Endothelial cell (in vitro differentiated cells): ENCODE measurements around the gene UBL4A. TPM values are rescaled to one million over a fixed set of nuclear protein-coding genes. Genes with fewer than 3 reads are reported as not detected.

Experiments
- DNase-seq: peaks from one replicate; pipeline ENCODE4 v3.0.0; 2021; ENCODE audit warnings: low spot score
- H3K27ac Mint-ChIP-seq: one replicate; pipeline ENCODE4 v1.8.0; 2021; ENCODE audit warnings: mixed read lengths, inconsistent platforms; ENCODE audit not compliant: unreplicated experiment
- H3K27me3 Mint-ChIP-seq: one replicate; pipeline ENCODE4 v1.8.0; 2021; ENCODE audit warnings: mild to moderate bottlenecking, moderate library complexity, mixed read lengths, inconsistent platforms; ENCODE audit not compliant: unreplicated experiment
- H3K36me3 Mint-ChIP-seq: one replicate; pipeline ENCODE4 v1.8.0; 2021; ENCODE audit warnings: mild to moderate bottlenecking, low read depth, mixed read lengths, inconsistent platforms; ENCODE audit not compliant: unreplicated experiment
- H3K4me1 Mint-ChIP-seq: one replicate; pipeline ENCODE4 v1.8.0; 2021; ENCODE audit warnings: mild to moderate bottlenecking, mixed read lengths, inconsistent platforms; ENCODE audit not compliant: unreplicated experiment
- H3K4me3 Mint-ChIP-seq: one replicate; pipeline ENCODE4 v1.8.0; 2021; ENCODE audit warnings: mild to moderate bottlenecking, mixed read lengths, inconsistent platforms; ENCODE audit not compliant: unreplicated experiment
- H3K9me3 Mint-ChIP-seq: one replicate; pipeline ENCODE4 v1.8.0; 2021; ENCODE audit warnings: mixed read lengths, inconsistent platforms; ENCODE audit not compliant: unreplicated experiment
- CTCF ChIP-seq: fragments of 200-600 bp; sonication (generic); IDR thresholded peaks from one replicate; pipeline ENCODE4 v1.5.0; 2021; ENCODE audit warnings: antibody characterized with exemption; ENCODE audit not compliant: unreplicated experiment
- total RNA-seq: library from RNA; stranded (reverse); fragmentation: NEBNext Ultra II Directional; extraction: Animal tissue kit (Norgen Biotek cat#: 25700); gene quantifications from one replicate; pipeline ENCODE4 v1.2.1, GENCODE V29; 2021; ENCODE audit not compliant: unreplicated experiment

The UBL4A gene
- total RNA-seq, 1 donor from 2014 or later, result 16.8 TPM

- H3K27me3 Mint-ChIP-seq, result peaks cover 2% of the 10 kb centered on the region
- H3K36me3 Mint-ChIP-seq, result peaks cover 9% of the 10 kb centered on the region
- H3K4me1 Mint-ChIP-seq, result peaks cover 3% of the 10 kb centered on the region
- peak within 1 kb of the TSS; percentile 95 for H3K4me3 Mint-ChIP-seq
- DNase-seq, result peak; percentile 50
- no peak for TF ChIP-seq CTCF
- peak within 1 kb of the TSS; percentile 70 for H3K27ac Mint-ChIP-seq
- H3K9me3 Mint-ChIP-seq, result no peaks in the 10 kb centered on the region
These were observed 28.1 kb downstream of the UBL4A start, which contains the start of gene PLXNA3 for GRCh38 chrX:154458116-154458953. TSS of gene PLXNA3 (plus strand) at chrX:154458281. CDS start at chrX:154460184, 1,903 bp downstream.

- peaks cover 4% of the 10 kb centered on the region for H3K36me3 Mint-ChIP-seq
- no peaks in the 10 kb centered on the region for H3K9me3 Mint-ChIP-seq
- no peak for DNase-seq
- peak overlapping the region; percentile 70 for H3K27ac Mint-ChIP-seq
- TF ChIP-seq CTCF, result no peak
- peaks cover 3% of the 10 kb centered on the region for H3K4me1 Mint-ChIP-seq
- peak overlapping the region; percentile 95 for H3K4me3 Mint-ChIP-seq
- peaks cover 2% of the 10 kb centered on the region for H3K27me3 Mint-ChIP-seq
These were observed 28.8 kb downstream of the UBL4A start for GRCh38 chrX:154457491-154458115.

GRCh38 chrX:154452823-154453222 lies 33.6 kb downstream of the UBL4A start:
- H3K4me1 Mint-ChIP-seq, result peaks cover 3% of the 10 kb centered on the region
- H3K9me3 Mint-ChIP-seq, result no peaks in the 10 kb centered on the region
- H3K27ac Mint-ChIP-seq, result no peak overlapping the region
- H3K4me3 Mint-ChIP-seq, result no peak overlapping the region
- no peak for TF ChIP-seq CTCF
- no peak for DNase-seq
- peaks cover 4% of the 10 kb centered on the region for H3K36me3 Mint-ChIP-seq
- peaks cover 4% of the 10 kb centered on the region for H3K27me3 Mint-ChIP-seq

GRCh38 chrX:154450312-154450711 lies 36.1 kb downstream of the UBL4A start:
- Mint-ChIP-seq H3K36me3 (no peaks in the 10 kb centered on the region), H3K27ac (no peak overlapping the region), H3K4me1 (no peaks in the 10 kb centered on the region), H3K9me3 (no peaks in the 10 kb centered on the region), H3K4me3 (no peak overlapping the region), H3K27me3 (peaks cover 1% of the 10 kb centered on the region)
- DNase-seq, result no peak
- TF ChIP-seq CTCF, result no peak

GRCh38 chrX:154449618-154450017 lies 36.8 kb downstream of the UBL4A start:
- TF ChIP-seq CTCF, result no peak
- no peak overlapping the region for H3K4me3 Mint-ChIP-seq
- no peak for DNase-seq
- H3K27me3 Mint-ChIP-seq, result peaks cover 1% of the 10 kb centered on the region
- no peaks in the 10 kb centered on the region for H3K36me3 Mint-ChIP-seq
- H3K4me1 Mint-ChIP-seq, result no peaks in the 10 kb centered on the region
- no peak overlapping the region for H3K27ac Mint-ChIP-seq
- no peaks in the 10 kb centered on the region for H3K9me3 Mint-ChIP-seq
